ENCODE results near the gene MMS19.
"Not testable (repeated sequence)": the region's sequence is repeated elsewhere in the genome, so short reads cannot be mapped to it uniquely, and the experiment has no call there.

The MMS19 gene

GRCh38 chr10:97427571-97428179 lies 70.5 kb downstream of the MMS19 start:
- no peak for DNase-seq (ENCODE audit: low read depth in 3 of 3)

DNA sequence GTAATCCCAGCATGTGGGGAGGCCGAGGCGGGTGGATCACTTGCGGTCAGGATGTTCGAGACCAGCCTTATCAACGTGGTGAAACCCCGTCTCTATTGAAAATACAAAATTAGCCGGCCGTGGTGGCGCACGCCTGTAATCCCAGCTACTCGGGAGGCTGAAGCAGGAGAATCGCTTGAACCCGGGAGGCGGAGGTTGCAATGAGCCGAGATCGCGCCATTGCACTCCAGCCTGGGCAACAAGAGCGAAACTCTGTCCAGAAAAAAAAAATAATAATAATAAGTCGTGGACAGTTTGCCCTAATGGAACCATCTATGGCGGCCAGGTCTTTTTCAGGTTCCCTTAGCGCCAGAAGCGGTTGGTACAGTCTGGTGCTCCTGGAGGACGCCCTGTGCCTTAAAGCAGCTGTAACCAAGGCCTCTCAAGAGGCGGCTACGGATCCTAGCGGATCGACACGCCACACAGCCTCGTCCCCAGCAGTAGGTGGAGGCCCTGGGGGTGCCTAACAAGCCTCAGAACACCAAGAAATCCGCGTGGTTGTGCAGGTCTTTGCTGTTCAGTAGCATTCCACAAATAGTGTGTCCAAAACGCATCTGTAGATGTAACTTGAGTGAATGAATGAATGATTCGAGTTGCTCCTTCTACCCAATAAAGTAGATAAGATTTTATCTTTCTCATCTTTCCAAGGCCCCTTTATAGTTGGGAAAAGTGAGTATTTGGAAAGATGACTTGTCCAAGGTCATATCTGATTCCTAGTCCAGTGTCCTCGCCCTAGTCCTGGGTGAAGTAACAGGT lies 71.2 kb downstream of the MMS19 start:
- DNase-seq (ENCODE audit: low read depth in 3 of 3) = no peak

DNA sequence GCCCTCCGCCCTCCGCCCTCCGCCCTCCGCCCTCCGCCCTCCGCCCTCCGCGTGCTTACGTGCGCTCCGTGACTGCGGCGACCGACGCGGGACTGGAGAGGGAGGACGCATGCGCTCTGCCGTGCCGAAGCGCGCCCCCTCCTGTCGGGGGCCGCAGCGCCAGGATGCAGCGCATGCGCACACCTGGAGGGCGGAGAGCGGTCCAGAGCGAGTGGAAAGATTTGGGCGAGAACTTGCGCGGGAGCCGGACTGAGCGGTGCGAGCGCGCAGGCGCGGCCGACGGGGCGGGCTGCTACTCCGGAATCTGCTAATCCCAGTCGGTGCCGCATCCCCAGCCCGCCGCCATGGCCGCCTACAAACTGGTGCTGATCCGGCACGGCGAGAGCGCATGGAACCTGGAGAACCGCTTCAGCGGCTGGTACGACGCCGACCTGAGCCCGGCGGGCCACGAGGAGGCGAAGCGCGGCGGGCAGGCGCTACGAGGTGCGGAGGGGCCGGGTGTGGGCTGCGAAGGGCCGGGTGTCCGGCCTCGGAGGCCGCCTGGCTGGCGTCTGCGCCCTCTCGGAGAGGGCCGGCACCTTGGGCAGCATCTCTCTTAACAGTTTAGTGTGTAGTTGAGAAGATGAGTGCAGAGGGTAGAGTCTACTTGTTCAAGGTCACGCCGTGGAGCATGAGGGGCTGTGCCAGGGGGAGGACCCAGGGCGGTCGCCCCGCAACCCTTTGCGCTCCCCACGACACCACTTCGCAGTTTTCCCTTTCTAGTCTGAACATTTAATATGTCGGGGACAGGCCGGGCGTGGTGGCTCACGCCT lies 72.1 kb downstream of the MMS19 start, which contains the start of gene PGAM1:
TSS of gene PGAM1 (plus strand) at position 228 of the 812 bp plus-strand sequence. CDS start at position 345, 117 bp downstream.
- peak; percentile 85 to 93 (median 91) for DNase-seq (ENCODE audit: low read depth in 3 of 3)

- not testable (repeated sequence) for DNase-seq (ENCODE audit: low read depth in 3 of 3)
Measured at GRCh38 chr10:97423757-97424098, 74.5 kb downstream of the MMS19 start.

DNA sequence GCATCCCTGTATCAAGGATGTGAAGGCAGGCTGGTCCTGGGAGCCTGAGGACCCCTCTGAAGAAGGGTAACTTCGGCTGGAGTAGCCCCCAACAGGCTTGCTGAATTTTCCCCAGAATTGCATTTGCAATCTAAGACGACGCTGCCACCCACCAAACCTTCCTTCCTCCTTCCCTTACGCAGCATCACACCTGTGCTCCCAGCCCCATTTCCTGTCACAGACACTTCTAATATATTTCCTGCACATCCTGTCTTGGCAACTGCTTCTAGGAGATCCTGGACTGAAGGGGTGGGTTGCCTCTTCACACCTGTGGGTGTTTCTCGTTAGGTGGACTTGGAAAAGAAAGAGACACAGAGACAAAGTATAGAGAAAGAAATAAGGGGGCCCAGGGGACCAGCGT lies 81.7 kb downstream of the MMS19 start:
- DNase-seq (ENCODE audit: low read depth in 3 of 3) = no peak

- peak in 1 of 3 experiments; percentile 69 for DNase-seq (ENCODE audit: low read depth in 3 of 3)
Measured at GRCh38 chr10:97412891-97413304, 85.3 kb downstream of the MMS19 start.

DNA sequence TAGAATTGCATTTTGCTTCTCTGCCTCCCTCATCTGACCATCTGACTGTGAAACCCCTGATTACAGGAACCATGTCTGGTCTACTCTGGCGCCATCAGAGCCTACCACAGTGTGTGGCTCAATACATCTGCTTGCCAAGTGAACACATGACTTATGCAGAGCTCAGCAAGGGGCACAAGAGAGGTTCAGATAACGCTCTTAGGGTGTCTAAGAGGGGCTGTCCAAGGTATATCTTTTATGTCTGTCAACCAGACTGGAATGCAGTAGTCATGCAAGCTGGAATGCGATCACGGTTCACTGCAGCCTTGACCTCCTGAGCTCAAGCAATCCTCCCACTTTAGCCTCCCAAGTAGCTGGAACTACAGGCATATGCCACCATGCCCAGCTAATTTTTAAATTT lies 86.8 kb downstream of the MMS19 start:
- DNase-seq (ENCODE audit: low read depth in 3 of 3) = no peak

GRCh38 chr10:97408496-97408992 lies 89.7 kb downstream of the MMS19 start:
- DNase-seq (ENCODE audit: low read depth in 3 of 3) = no peak

Measured in stimulated activated CD4-positive, alpha-beta T cell treated with anti-CD3 and anti-CD28 coated beads, TNF-alpha, amount 100 ng/mL, for 24 hours (primary cell).